HEK293T (cell line): ENCODE results near the gene TCF7L1.

Experiments
- CTBP1 ChIP-seq: fragments of 450-650 bp; IDR thresholded peaks from 2 replicates; pipeline ENCODE4 v1.6.1; 2016; ENCODE audit warnings: borderline replicate concordance
- ELF4 ChIP-seq: fragments of 450-650 bp; IDR thresholded peaks from 2 replicates; pipeline ENCODE4 v1.6.1; 2017; ENCODE audit warnings: antibody characterized with exemption
- FOXK2 ChIP-seq: fragments of 450-650 bp; IDR thresholded peaks from 2 replicates; pipeline ENCODE4 v1.6.1; 2016; ENCODE audit warnings: mild to moderate bottlenecking
- FOXM1 ChIP-seq: fragments of 450-650 bp; IDR thresholded peaks from 2 replicates; pipeline ENCODE4 v1.6.1; 2017; ENCODE audit warnings: mild to moderate bottlenecking, borderline replicate concordance
- LEF1 ChIP-seq: fragments of 450-650 bp; IDR thresholded peaks from 2 replicates; pipeline ENCODE4 v1.6.1; 2017; ENCODE audit warnings: mild to moderate bottlenecking, borderline replicate concordance
- SUZ12 ChIP-seq: fragments of 450-650 bp; IDR thresholded peaks from 2 replicates; pipeline ENCODE4 v1.6.1; 2016; ENCODE audit warnings: mild to moderate bottlenecking
- TARDBP ChIP-seq: fragments of 450-650 bp; IDR thresholded peaks from 2 replicates; pipeline ENCODE4 v1.6.1; 2016

GRCh38 chr2:85302121-85302520, 168.9 kb downstream of the TCF7L1 start:
- TF ChIP-seq CTBP1: no peak
- TF ChIP-seq FOXM1: no peak
- TF ChIP-seq ELF4: no peak
- no peak for TF ChIP-seq FOXK2
- TF ChIP-seq LEF1: no peak
- TF ChIP-seq SUZ12: no peak
- no peak for TF ChIP-seq TARDBP
